RKO (cell line): Measurements from ENCODE around the gene ZNF215.
"Not testable (repeated sequence)": the region's sequence is repeated elsewhere in the genome, so short reads cannot be mapped to it uniquely, and the experiment has no call there.

Source experiments
- DNase-seq: peaks from one replicate; pipeline ENCODE4 v3.0.0-alpha.2; 2016; ENCODE audit warnings: low spot score

ZNF215 gene

DNA sequence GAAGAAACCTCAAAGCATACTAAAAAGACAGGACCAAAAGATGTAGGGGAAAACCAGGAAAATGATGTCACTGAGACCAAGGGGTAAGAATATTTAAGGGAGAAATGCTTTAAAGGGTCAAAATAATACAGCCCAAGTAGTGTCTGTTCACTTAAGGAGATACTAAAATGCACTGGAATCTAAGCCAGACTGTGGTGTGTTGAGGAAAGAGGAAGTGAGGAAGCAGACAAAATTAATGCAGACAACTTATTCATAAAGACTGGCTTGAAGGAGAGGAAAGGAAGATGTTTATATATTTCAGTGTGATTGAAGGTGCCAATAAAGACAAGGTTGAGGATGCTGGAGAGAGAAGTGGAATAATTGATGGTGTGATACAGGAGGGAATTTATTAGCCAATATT lies 15.7 kb downstream of the ZNF215 start:
- DNase-seq = no peak

DNA sequence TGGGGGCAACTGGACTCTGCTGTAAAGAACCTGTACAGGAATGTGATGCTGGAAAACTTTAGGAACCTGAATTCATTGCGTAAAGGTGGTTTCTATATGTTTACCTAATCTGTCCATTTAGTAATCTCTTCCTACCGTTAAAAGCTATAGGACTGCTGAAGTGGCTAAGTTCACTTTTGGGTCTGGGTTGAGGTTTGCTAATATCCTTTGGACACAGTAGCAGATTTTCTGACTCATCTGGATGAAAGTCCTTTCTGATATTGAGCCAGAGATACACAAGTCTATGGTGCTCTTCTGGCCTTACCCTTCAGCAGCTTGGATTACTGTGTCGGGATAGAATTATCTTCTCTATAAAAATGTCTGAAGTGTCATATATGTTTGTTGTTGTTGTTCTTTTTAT lies 16.9 kb downstream of the ZNF215 start:
- DNase-seq = no peak

DNA sequence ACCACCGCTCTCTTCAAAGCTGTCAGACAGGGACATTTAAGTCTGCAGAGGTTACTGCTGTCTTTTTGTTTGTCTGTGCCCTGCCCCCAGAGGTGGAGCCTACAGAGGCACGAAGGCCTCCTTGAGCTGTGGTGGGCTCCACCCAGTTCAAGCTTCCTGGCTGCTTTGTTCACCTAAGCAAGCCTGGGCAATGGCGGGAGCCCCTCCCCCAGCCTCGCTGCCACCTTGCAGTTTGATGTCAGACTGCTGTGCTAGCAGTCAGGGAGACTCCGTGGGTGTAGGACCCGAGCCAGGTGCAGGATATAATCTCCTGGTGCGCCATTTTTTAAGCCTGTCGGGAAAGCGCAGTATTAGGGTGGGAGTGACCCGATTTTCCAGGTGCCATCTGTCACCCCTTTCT lies 28.0 kb downstream of the ZNF215 start:
- not testable (repeated sequence) for DNase-seq

GRCh38 chr11:6962141-6962540 lies 35.9 kb downstream of the ZNF215 start:
- DNase-seq = no peak

GRCh38 chr11:6962673-6963072 lies 36.4 kb downstream of the ZNF215 start:
- no peak for DNase-seq

- no peak for DNase-seq
These were observed 42.6 kb downstream of the ZNF215 start for GRCh38 chr11:6968816-6969215.

DNA sequence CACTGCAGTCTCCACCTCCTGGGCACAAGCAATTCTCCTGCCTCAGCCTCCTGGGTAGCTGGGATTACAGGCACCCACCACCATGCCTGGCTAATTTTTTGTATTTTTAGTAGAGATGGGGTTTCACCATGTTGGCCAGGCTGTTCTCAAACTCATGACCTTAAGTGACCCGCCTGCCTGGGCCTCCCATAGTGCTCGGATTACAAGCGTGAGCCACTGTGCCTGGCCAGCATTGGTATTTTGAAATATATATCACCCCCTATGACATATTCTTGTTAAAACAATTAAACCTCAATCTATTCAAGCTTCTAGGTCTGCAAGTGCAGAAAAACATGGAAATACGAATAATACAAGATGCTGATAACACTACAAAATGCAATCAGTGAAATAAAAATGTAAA lies 43.6 kb downstream of the ZNF215 start:
- DNase-seq = not testable (repeated sequence)

- DNase-seq = no peak
These were observed 53.1 kb downstream of the ZNF215 start for GRCh38 chr11:6979365-6979764.

DNA sequence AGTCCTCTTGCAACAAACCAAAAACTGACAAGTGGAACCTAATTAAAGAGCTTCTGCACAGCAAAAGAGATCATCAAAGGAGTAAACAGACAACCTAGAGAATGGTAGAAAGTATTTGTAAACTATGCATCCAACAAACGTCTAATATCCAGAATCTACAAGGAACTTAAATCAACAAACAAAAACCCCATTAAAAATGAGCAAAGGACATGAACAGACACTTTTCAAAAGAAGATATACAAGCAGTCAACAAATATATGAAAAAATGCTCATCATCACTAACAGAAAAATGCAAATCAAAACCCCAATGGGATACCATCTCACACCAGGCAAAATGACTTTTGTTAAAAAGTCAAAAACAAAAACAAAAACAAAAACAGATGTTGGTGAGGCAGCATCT lies 60.3 kb downstream of the ZNF215 start:
- no peak for DNase-seq

DNA sequence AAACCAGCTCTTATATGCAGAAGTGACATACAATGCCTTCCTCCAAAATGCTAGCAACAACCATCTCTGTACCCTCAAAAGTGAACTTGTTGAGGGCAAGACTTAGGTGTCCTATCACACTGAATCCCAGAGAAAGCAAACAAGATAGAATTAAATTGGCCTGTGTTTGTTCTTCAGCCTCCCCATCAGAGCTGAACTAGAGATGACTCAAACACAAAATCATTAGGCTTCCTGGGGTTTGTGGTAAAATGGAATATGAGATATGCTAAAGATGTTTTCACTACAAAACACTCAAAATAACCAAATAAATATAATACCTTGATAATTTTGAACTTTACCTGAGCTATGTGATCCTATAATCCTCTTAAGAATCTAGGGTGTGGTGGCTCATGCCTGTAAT lies 62.3 kb downstream of the ZNF215 start:
- DNase-seq = no peak

GRCh38 chr11:6991227-6991626 lies 65.0 kb downstream of the ZNF215 start:
- DNase-seq = no peak

GRCh38 chr11:6992026-6992425 lies 65.8 kb downstream of the ZNF215 start:
- DNase-seq = no peak

- DNase-seq = peak; percentile 24
These were observed 66.5 kb downstream of the ZNF215 start for GRCh38 chr11:6992457-6993417.

- no peak for DNase-seq
These were observed 69.5 kb downstream of the ZNF215 start for GRCh38 chr11:6995703-6996102.

- DNase-seq = peak; percentile 85
These were observed 78.3 kb downstream of the ZNF215 start for GRCh38 chr11:7004482-7004881.
